Measurements from ENCODE around the gene HEPHL1.

Gene HEPHL1

GRCh38 chr11:94031625-94032024, 10.5 kb downstream of the HEPHL1 start:
- no peak for TF ChIP-seq CTCF (IDR thresholded peaks at IDR 0.05; ENCODE audit: insufficient read depth, low read length, poor library complexity, severe bottlenecking)
- no peak for TF ChIP-seq EZH2phosphoT487 (conservative IDR thresholded peaks at IDR 0.05; ENCODE audit: low read length)
- no peak overlapping the region for H3K9ac ChIP-seq (ENCODE audit: low read length)
- H3K27ac ChIP-seq (ENCODE audit: low read depth, low read length), result no peak overlapping the region
- no peaks in the 10 kb centered on the region for H3K9me3 ChIP-seq (ENCODE audit: insufficient read depth, low read length)
- no peak overlapping the region for H2AFZ ChIP-seq (ENCODE audit: low read depth, low read length, severe bottlenecking)
- no peak overlapping the region for H3K4me3 ChIP-seq (ENCODE audit: insufficient read depth, low read length, poor library complexity, severe bottlenecking)
- no peaks in the 10 kb centered on the region for H4K20me1 ChIP-seq (ENCODE audit: low read depth, low read length)
- H3K9me2 ChIP-seq (replicated peaks; ENCODE audit: insufficient read depth, low read length), result no peaks in the 10 kb centered on the region
- no peaks in the 10 kb centered on the region for H3F3A ChIP-seq (ENCODE audit: insufficient read depth)
- H3K4me2 ChIP-seq (ENCODE audit: low read depth, low read length, poor library complexity, severe bottlenecking), result no peak overlapping the region
- H3K36me3 ChIP-seq (ENCODE audit: low read length), result no peaks in the 10 kb centered on the region
- H3K27me3 ChIP-seq (ENCODE audit: low read length), result no peaks in the 10 kb centered on the region
- H3K79me2 ChIP-seq (ENCODE audit: insufficient read depth, low read length), result no peaks in the 10 kb centered on the region

GRCh38 chr11:94032066-94032465, 10.9 kb downstream of the HEPHL1 start:
- Histone ChIP-seq H3K4me2 (ENCODE audit: low read depth, low read length, poor library complexity, severe bottlenecking) (no peak overlapping the region), H3K9ac (ENCODE audit: low read length) (no peak overlapping the region), H3K4me3 (ENCODE audit: insufficient read depth, low read length, poor library complexity, severe bottlenecking) (no peak overlapping the region), H3K36me3 (ENCODE audit: low read length) (no peaks in the 10 kb centered on the region), H3K9me3 (ENCODE audit: insufficient read depth, low read length) (no peaks in the 10 kb centered on the region), H3K9me2 (replicated peaks; ENCODE audit: insufficient read depth, low read length) (no peaks in the 10 kb centered on the region), H3F3A (ENCODE audit: insufficient read depth) (no peaks in the 10 kb centered on the region), H3K27me3 (ENCODE audit: low read length) (no peaks in the 10 kb centered on the region), H3K27ac (ENCODE audit: low read depth, low read length) (no peak overlapping the region), H3K79me2 (ENCODE audit: insufficient read depth, low read length) (no peaks in the 10 kb centered on the region), H2AFZ (ENCODE audit: low read depth, low read length, severe bottlenecking) (no peak overlapping the region), H4K20me1 (ENCODE audit: low read depth, low read length) (no peaks in the 10 kb centered on the region)
- TF ChIP-seq CTCF (IDR thresholded peaks at IDR 0.05; ENCODE audit: insufficient read depth, low read length, poor library complexity, severe bottlenecking) (no peak), EZH2phosphoT487 (conservative IDR thresholded peaks at IDR 0.05; ENCODE audit: low read length) (no peak)

GRCh38 chr11:94032725-94033124, 11.6 kb downstream of the HEPHL1 start:
- Histone ChIP-seq H3K4me2 (ENCODE audit: low read depth, low read length, poor library complexity, severe bottlenecking) (no peak overlapping the region), H2AFZ (ENCODE audit: low read depth, low read length, severe bottlenecking) (no peak overlapping the region), H3K9me3 (ENCODE audit: insufficient read depth, low read length) (no peaks in the 10 kb centered on the region), H3K27ac (ENCODE audit: low read depth, low read length) (no peak overlapping the region), H3K9me2 (replicated peaks; ENCODE audit: insufficient read depth, low read length) (no peaks in the 10 kb centered on the region), H3K79me2 (ENCODE audit: insufficient read depth, low read length) (no peaks in the 10 kb centered on the region), H3K9ac (ENCODE audit: low read length) (no peak overlapping the region), H3K4me3 (ENCODE audit: insufficient read depth, low read length, poor library complexity, severe bottlenecking) (no peak overlapping the region), H4K20me1 (ENCODE audit: low read depth, low read length) (no peaks in the 10 kb centered on the region), H3K27me3 (ENCODE audit: low read length) (no peaks in the 10 kb centered on the region), H3F3A (ENCODE audit: insufficient read depth) (no peaks in the 10 kb centered on the region), H3K36me3 (ENCODE audit: low read length) (no peaks in the 10 kb centered on the region)
- TF ChIP-seq CTCF (IDR thresholded peaks at IDR 0.05; ENCODE audit: insufficient read depth, low read length, poor library complexity, severe bottlenecking), result no peak
- TF ChIP-seq EZH2phosphoT487 (conservative IDR thresholded peaks at IDR 0.05; ENCODE audit: low read length), result no peak

All from SU-DHL-6 (cell line).